GM18873 (cell line): ENCODE data around the gene FKBP11.
"Not testable (repeated sequence)": the region's sequence is repeated elsewhere in the genome, so short reads cannot be mapped to it uniquely, and the experiment has no call there.

Experiments
- ATAC-seq: cut with Tn5 transposase; IDR thresholded peaks from one replicate; pipeline ENCODE4 v1.9.1; 2021; ENCODE audit warnings: mild to moderate bottlenecking, moderate library complexity, moderate number of reproducible peaks; ENCODE audit not compliant: unreplicated experiment, low FRiP score

Gene FKBP11

GRCh38 chr12:48917857-48918537 is 7.3 kb downstream of the FKBP11 start:
- ATAC-seq, result no peak

- no peak for ATAC-seq
These were observed 15.1 kb downstream of the FKBP11 start for GRCh38 chr12:48910196-48910595.

GRCh38 chr12:48909698-48910097 is 15.6 kb downstream of the FKBP11 start:
- ATAC-seq, result not testable (repeated sequence)

GRCh38 chr12:48907245-48907644 is 18.0 kb downstream of the FKBP11 start:
- ATAC-seq, result no peak

- no peak for ATAC-seq
These were observed 21.3 kb downstream of the FKBP11 start for GRCh38 chr12:48903982-48904411.

GRCh38 chr12:48903363-48903981 is 21.8 kb downstream of the FKBP11 start:
- ATAC-seq, result no peak

GRCh38 chr12:48901278-48901677 is 24.0 kb downstream of the FKBP11 start:
- ATAC-seq, result peak; percentile 55

GRCh38 chr12:48899651-48900050 is 25.6 kb downstream of the FKBP11 start:
- ATAC-seq, result no peak

- no peak for ATAC-seq
These were observed 31.0 kb downstream of the FKBP11 start for GRCh38 chr12:48894271-48894670.

- ATAC-seq, result no peak
These were observed 34.5 kb downstream of the FKBP11 start for GRCh38 chr12:48890657-48891418.

GRCh38 chr12:48889679-48890078 is 35.6 kb downstream of the FKBP11 start:
- ATAC-seq, result no peak

GRCh38 chr12:48883305-48884161 is 41.8 kb downstream of the FKBP11 start:
- ATAC-seq, result no peak

- ATAC-seq, result no peak
These were observed 42.4 kb downstream of the FKBP11 start for GRCh38 chr12:48882972-48883304.

GRCh38 chr12:48882315-48882687 is 43.0 kb downstream of the FKBP11 start:
- ATAC-seq, result no peak

- no peak for ATAC-seq
These were observed 43.5 kb downstream of the FKBP11 start for GRCh38 chr12:48881686-48882314.

- ATAC-seq, result no peak
These were observed 44.6 kb downstream of the FKBP11 start for GRCh38 chr12:48880647-48881046.

- ATAC-seq, result no peak
These were observed 46.7 kb downstream of the FKBP11 start for GRCh38 chr12:48878548-48878947.

GRCh38 chr12:48875944-48876515 is 49.3 kb downstream of the FKBP11 start:
- no peak for ATAC-seq

- ATAC-seq, result not testable (repeated sequence)
These were observed 51.8 kb downstream of the FKBP11 start for GRCh38 chr12:48873534-48873933.

GRCh38 chr12:48873096-48873495 is 52.2 kb downstream of the FKBP11 start:
- ATAC-seq, result no peak
